GM21367 (cell line): ENCODE measurements around the gene COL26A1.
"Not testable (repeated sequence)": the region's sequence is repeated elsewhere in the genome, so short reads cannot be mapped to it uniquely, and the experiment has no call there.

Source experiments
- ATAC-seq: cut with Tn5 transposase; IDR thresholded peaks from one replicate; pipeline ENCODE4 v1.9.1; 2021; ENCODE audit not compliant: unreplicated experiment

COL26A1 gene

DNA sequence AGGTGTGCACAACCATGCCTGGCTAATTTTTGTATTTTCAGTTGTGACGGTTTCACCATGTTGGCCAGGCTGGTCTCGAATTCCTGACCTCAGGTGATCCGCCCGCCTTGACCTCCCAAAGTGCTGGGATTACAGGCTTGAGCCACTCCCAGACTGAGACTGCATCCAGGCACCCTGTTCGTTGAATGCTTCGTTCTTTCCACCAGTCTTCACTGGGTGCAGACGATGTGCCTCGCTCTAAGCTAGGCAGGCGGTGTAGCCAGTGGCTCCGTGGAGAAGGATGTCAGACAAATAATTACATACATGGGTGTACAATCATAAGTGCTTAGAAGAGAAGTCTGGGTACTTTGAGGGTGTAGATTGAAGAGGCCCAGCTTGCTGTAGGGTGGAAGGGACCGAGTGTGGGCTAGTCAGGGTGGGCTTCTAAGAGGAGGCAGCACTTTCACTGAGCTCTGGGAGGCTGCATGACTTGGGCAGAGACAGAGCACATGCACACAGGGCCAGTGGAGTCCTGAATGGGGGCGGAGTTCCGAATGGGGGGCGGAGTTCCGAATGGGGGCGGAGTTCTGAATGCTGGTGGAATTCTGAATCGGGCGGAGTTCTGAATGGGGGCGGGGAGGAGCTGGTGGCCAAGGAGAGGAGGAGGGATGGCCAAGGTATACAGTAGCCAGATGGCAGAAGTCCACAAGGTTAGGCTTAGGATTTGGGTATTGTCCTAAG lies 74.3 kb downstream of the COL26A1 start:
- no peak for ATAC-seq

GRCh38 chr7:101441890-101442289 lies 79.2 kb downstream of the COL26A1 start:
- ATAC-seq, result no peak

- ATAC-seq, result no peak
These were observed 79.9 kb downstream of the COL26A1 start for GRCh38 chr7:101442426-101443070.

GRCh38 chr7:101450064-101450463 lies 87.4 kb downstream of the COL26A1 start:
- no peak for ATAC-seq

DNA sequence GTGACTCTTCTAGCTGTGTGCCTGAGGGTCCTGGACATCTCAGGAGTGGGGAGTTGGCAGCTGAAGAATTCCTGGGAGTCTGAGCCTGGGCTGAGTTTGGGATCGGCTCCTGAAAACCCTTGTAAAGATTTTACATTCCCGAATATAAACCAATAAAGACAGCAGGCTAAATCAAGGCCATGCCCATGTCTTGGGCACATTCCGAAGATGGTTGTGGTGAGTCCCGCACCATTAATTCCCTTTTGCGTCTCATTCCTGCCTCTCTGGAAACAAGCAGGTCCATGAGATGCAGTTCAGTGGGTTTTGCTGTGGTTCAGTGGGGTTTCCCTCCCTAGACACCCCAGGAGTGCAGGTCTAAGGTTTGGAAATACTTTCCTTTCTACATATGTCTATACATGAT lies 90.9 kb downstream of the COL26A1 start:
- no peak for ATAC-seq

- no peak for ATAC-seq
These were observed 94.5 kb downstream of the COL26A1 start for GRCh38 chr7:101457001-101457750.

DNA sequence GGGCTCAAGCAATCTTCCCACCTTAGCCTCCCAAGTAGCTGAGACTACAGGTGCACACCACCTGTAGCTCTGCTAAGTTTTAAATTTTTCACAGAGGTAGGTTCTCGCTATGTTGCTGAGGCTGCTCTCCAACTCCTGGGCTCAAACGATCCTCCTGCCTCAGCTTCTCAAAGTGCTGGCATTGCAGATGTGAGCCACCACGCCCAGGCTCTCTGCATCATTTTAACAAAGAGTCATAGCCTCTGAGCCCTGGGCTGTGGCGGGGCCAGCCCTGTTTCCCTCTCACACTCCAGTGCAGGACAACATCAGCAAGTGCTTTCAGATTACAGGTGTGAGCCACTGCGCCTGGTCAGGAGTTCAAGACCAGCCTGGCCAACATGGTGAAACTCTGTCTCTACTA lies 102.5 kb downstream of the COL26A1 start:
- no peak for ATAC-seq

GRCh38 chr7:101465576-101466196 lies 103.0 kb downstream of the COL26A1 start:
- no peak for ATAC-seq

GRCh38 chr7:101466871-101467270 lies 104.2 kb downstream of the COL26A1 start:
- ATAC-seq, result no peak

DNA sequence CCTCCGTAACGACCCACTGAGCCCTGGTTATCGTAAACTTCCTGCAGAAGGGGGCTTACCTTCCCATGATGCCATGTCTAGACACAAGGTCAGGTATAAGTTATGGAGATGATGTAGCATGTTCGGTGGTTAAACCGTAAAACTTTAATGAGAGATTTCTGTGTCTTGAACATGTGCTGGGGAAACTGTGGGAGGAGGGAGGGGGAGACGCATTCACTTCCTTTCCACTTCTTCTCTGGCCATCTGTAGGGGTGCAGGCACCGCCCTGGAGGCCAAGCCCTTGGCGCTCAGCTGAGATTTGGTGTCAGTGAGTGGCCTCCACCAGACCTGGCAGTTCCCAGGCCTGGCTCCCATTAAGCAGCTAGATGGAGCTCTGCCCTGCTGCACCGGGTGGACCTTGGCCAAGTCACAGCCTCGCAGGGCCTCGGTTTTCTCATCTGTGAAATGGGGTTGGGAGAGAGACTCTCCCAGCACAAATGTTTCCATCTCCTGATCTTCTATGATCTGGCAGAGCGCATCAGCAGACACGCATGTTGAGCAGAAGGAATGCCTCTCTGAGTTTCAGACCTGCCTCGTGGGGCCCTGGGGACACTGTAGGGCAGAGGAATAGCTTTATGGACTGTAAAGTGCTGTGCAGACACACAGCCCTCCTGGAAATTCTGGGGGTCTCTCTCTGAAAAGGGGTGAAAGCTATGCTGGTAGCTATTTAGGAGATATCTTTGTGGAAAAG lies 106.0 kb downstream of the COL26A1 start:
- ATAC-seq, result no peak

DNA sequence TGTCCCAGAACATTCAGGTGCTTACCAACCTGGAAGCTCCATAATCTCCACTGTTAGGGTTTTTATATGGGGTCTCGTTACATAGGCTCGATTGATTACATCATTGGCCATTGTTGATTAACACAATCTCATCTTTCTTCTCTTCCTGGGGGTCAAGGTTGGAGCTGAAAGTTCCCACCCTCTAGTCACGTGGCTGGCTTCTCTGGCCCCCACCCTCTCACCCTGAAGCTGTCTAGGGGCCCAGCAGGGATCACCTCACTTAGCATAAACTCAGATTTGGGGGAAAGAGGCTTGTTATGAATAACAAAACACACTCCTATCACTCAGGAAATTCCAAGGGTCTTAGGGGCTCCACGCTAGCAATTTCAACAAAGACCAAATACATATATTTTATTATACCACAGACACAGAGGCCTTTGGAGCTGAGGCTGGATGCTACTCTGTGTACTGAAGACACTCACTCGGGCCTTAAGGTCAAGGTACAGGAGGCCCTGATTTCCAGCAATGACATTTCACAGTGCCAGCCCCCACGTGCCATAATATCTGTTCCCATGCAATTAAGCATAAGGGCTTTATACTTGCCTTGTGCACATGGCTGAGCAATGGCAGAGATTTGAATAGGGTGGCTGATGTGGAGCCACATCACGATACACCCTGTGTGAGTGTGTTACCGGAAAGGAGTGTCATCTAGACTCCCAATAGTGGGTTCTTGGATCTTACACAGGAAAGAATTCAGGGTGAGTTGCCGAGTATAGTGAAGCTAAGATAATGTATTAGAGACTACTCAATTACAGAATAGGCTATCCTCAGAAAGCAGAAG lies 108.2 kb downstream of the COL26A1 start:
- ATAC-seq, result no peak

GRCh38 chr7:101474178-101474577 lies 111.5 kb downstream of the COL26A1 start:
- ATAC-seq, result no peak

GRCh38 chr7:101475691-101476090 lies 113.0 kb downstream of the COL26A1 start:
- not testable (repeated sequence) for ATAC-seq

DNA sequence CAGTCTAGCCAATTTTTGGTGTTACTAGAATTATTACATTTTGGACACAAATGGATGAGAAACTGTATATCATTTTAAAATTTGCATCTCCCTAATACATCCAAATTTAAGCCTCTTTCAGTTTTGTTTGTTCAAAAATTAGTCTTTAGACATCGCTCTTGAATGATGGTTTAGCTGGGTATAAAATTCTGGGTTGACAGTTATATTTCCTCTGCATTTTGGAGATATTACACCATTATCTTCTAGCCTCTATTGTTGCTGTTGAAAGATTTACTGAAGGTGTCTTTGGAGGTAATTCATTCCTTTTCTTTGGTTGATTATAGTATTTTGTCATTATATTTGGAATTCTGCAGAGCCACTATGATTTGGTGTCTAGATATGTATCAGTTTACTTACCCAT lies 116.5 kb downstream of the COL26A1 start:
- no peak for ATAC-seq

DNA sequence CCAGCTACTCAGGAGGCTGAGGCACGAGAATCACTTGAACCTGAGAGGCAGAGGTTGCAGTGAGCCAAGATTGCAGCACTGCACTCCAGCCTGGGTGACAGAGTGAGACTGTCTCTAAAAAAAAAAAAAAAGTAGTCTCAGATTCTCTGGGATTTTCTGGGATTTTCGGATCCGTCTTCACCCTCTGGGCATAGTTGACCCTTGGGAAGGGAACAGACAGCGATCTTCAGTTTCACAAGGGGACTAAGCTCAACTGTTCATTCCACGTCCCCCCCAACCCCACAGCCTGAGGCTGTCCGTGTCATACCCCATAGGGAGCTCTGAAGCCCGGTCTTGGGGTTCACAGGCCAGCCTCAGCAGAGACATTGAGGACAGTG lies 123.4 kb downstream of the COL26A1 start:
- ATAC-seq, result not testable (repeated sequence)

DNA sequence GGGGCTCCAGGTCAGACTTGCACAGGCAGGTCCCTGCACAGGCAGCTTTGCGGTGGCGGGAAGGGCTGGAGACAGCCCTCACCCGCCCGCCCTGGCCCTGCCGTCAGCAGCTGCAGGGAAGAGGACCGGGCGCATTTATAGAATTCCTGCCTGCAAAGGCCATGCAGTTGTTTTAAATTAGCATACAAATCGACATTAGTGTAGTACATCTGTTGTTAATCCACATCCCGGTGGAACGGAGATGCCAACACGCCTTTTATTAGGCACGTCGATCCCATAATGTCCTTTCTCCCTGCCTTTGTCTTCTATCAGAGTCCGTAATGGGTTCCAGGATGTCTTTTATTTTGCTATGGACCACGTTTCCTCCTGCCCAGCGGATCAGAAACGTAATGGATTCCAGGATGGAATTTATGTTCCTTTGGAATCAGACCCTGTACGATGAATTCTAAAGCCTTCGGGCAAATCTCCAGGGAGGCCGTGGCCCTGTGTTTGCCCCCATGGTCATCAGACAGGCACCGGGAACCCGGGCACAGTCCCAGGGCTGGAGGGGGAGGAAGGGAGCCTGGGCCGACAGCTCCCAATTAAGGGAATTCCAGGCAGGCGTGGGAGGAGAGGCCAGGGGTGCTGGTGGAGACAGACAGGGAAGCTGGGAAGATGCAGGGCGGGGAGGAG lies 123.9 kb downstream of the COL26A1 start:
- no peak for ATAC-seq

GRCh38 chr7:101487105-101487458 lies 124.4 kb downstream of the COL26A1 start:
- ATAC-seq, result no peak

DNA sequence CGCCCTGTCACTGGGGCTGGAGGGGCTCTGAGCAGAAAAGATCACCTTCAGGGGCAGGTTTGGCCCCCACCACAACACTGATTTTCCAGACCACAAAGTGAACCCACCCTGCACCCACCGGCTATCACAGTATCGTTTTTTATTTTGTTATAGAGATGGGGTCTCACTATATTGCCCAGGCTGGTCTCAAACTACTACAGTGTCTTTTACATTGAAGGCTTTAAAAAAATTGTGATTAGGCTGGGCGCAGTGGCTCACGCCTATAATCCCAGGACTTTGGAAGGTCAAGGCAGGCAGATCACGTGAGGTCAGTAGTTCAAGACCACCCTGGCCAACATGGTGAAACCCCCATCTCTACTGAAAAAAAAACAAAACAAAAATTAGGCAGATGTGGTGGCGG lies 125.1 kb downstream of the COL26A1 start:
- ATAC-seq, result no peak

- no peak for ATAC-seq
These were observed 126.3 kb downstream of the COL26A1 start for GRCh38 chr7:101488826-101489572.
